OCI-LY7 (cell line): ENCODE measurements around the gene FBXW7. TPM values are rescaled to one million over a fixed set of nuclear protein-coding genes. Genes with fewer than 3 reads are reported as not detected.

Source experiments
- BruUV-seq: library from RNA; stranded (reverse); fragments of 400-500 nt; replicated peaks from 2 replicates; lab custom pipeline; 2021; lab: Mats Ljungman, UMichigan
- CTCF ChIA-PET: fragments of 300-600 bp; sonication (Branson Sonifier 250); formaldehyde crosslinking; loops from one replicate; lab custom pipeline; 2022; ENCODE audit warnings: antibody characterized with exemption; ENCODE audit not compliant: unreplicated experiment; lab: Charles Lee
- POLR2A ChIA-PET: fragments of 300-600 bp; sonication (Branson Sonifier 250); formaldehyde crosslinking; loops from one replicate; lab custom pipeline; 2022; ENCODE audit warnings: antibody characterized with exemption; lab: Charles Lee
- DNase-seq: peaks from one replicate; pipeline ENCODE4 v3.0.0-alpha.2; 2015; ENCODE audit warnings: low spot score
- H2AFZ ChIP-seq: fragments of 200-600 bp; sonication (generic), shearing (Covaris generic); 2 replicates; pipeline ENCODE4 v1.6.1; 2014; ENCODE audit warnings: mild to moderate bottlenecking, antibody characterized with exemption, low read length, moderate library complexity
- H3K27ac ChIP-seq: fragments of 200-600 bp; sonication (generic); 2 replicates; pipeline ENCODE4 v1.5.1; 2014; ENCODE audit warnings: mixed run types, low read depth, mild to moderate bottlenecking, moderate library complexity, low read length, inconsistent platforms; ENCODE audit not compliant: poor library complexity, severe bottlenecking
- H3K36me3 ChIP-seq: fragments of 200-600 bp; sonication (generic); 2 replicates; pipeline ENCODE4 v1.6.1; 2014; ENCODE audit warnings: mild to moderate bottlenecking, antibody characterized with exemption, low read length, moderate library complexity, mixed read lengths; ENCODE audit not compliant: insufficient read depth
- H3K4me1 ChIP-seq: fragments of 200-600 bp; sonication (generic); 2 replicates; pipeline ENCODE4 v1.5.1; 2014; ENCODE audit warnings: mild to moderate bottlenecking, low read length; ENCODE audit not compliant: insufficient read depth, poor library complexity, severe bottlenecking
- H3K4me2 ChIP-seq: fragments of 200-600 bp; sonication (generic); 2 replicates; pipeline ENCODE4 v1.6.1; 2014; ENCODE audit warnings: mild to moderate bottlenecking, low read length
- H3K4me3 ChIP-seq: fragments of 200-600 bp; sonication (generic); 2 replicates; pipeline ENCODE4 v1.5.1; 2014; ENCODE audit warnings: mild to moderate bottlenecking, low read depth, low read length; ENCODE audit not compliant: poor library complexity, severe bottlenecking
- H3K79me2 ChIP-seq: fragments of 200-600 bp; sonication (generic); 2 replicates; pipeline ENCODE4 v1.6.1; 2016; ENCODE audit warnings: low read depth, mild to moderate bottlenecking, low read length, moderate library complexity, mixed read lengths; ENCODE audit not compliant: insufficient read depth
- H3K9me2 ChIP-seq: fragments of 200-600 bp; sonication (generic); 2 replicates; pipeline ENCODE4 v1.6.1; 2016; ENCODE audit warnings: mild to moderate bottlenecking, low read length, mixed read lengths; ENCODE audit not compliant: insufficient read depth
- H3K9me3 ChIP-seq: fragments of 200-600 bp; sonication (generic); 2 replicates; pipeline ENCODE4 v1.6.1; 2014; ENCODE audit warnings: mild to moderate bottlenecking, mixed run types, low read length, mixed read lengths
- H4K20me1 ChIP-seq: fragments of 200-600 bp; sonication (generic); 2 replicates; pipeline ENCODE4 v1.6.1; 2014; ENCODE audit warnings: mild to moderate bottlenecking, antibody characterized with exemption, low read length, moderate library complexity, mixed read lengths; ENCODE audit not compliant: insufficient read depth
- EZH2phosphoT487 ChIP-seq: fragments of 200-600 bp; sonication (generic); IDR thresholded peaks from 2 replicates; pipeline ENCODE4 v1.6.1; 2018; ENCODE audit warnings: low read depth, borderline replicate concordance, mild to moderate bottlenecking, mixed run types, antibody characterized with exemption, low read length, moderate library complexity, mixed read lengths
- intact Hi-C: fragments of 100-400 bp; cut with micrococcal nuclease; formaldehyde crosslinking; loops from one replicate; pipeline ENCODE4 v1.10.0; 2022; ENCODE audit not compliant: unreplicated experiment
- total RNA-seq, 2 experiments: library from RNA; depleted of rRNA in 1 of 2; stranded (reverse); fragments of >200 nt in 1 of 2; shearing (Covaris generic) in 1 of 2; gene quantifications; 2 replicates each; pipeline ENCODE4 v1.2.3, GENCODE V29; 2014 to 2022
- TF ChIP-seq, protein P1 (sequence below): fragments of 200-600 bp; sonication (generic); conservative IDR thresholded peaks from 2 replicates; pipeline ENCODE4 v1.5.1; 2014; ENCODE audit warnings: mild to moderate bottlenecking, antibody characterized with exemption, low read length, moderate library complexity, mixed read lengths

FBXW7 gene
- total RNA-seq, 2 experiments from 2014 or later: 58.8 to 102 TPM

DNA sequence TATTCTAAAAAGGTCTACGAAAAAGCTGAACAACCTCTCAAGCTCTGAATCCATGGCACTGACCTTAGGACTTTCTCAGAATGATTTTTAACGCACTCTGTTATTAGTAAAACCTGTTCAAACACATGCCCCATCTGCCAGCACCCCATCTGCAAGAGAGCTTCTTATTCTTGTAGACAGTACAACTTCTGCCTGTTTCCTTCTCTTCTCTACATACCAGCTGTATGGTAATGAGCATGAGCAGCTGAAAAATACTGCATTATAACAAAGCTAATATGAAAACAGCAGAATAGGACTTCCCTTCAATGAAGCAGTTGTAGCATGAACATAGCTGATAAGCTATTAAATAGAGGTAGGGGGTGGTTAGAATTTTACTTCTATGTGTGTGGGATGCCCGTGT is 167.9 kb downstream of the FBXW7 start:
- peaks cover 13% of the 10 kb centered on the region for H3K36me3 ChIP-seq
- 0 out of 2 replicates have a peak, but pooled peaks cover under 1% of the 10 kb centered on the region for H4K20me1 ChIP-seq
- H3K27ac ChIP-seq: no peak overlapping the region
- DNase-seq: no peak
- TF ChIP-seq EZH2phosphoT487: no peak
- TF ChIP-seq, protein P1, sequence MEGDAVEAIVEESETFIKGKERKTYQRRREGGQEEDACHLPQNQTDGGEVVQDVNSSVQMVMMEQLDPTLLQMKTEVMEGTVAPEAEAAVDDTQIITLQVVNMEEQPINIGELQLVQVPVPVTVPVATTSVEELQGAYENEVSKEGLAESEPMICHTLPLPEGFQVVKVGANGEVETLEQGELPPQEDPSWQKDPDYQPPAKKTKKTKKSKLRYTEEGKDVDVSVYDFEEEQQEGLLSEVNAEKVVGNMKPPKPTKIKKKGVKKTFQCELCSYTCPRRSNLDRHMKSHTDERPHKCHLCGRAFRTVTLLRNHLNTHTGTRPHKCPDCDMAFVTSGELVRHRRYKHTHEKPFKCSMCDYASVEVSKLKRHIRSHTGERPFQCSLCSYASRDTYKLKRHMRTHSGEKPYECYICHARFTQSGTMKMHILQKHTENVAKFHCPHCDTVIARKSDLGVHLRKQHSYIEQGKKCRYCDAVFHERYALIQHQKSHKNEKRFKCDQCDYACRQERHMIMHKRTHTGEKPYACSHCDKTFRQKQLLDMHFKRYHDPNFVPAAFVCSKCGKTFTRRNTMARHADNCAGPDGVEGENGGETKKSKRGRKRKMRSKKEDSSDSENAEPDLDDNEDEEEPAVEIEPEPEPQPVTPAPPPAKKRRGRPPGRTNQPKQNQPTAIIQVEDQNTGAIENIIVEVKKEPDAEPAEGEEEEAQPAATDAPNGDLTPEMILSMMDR: no peak
- H3K4me1 ChIP-seq: no peaks in the 10 kb centered on the region
- no peak overlapping the region for H3K4me2 ChIP-seq
- intact Hi-C loops: no loop called here
- no peak overlapping the region for H2AFZ ChIP-seq
- ChIA-PET POLR2A (interaction anchor here (0.6 to 1.9 kb wide), 5 partner anchors 10 to 58 kb away, joined by 3 to 5 read pairs (median 3); no protein-coding TSS in a partner anchor), CTCF (no interaction called here)
- 0 out of 2 replicates have a peak, but pooled peaks cover 4% of the 10 kb centered on the region for H3K9me3 ChIP-seq
- H3K9me2 ChIP-seq: no peaks in the 10 kb centered on the region
- no TSS peak for BruUV-seq
- H3K4me3 ChIP-seq: no peak overlapping the region
- H3K79me2 ChIP-seq: peaks cover 3% of the 10 kb centered on the region; the same call in 1 of the 2 replicates

DNA sequence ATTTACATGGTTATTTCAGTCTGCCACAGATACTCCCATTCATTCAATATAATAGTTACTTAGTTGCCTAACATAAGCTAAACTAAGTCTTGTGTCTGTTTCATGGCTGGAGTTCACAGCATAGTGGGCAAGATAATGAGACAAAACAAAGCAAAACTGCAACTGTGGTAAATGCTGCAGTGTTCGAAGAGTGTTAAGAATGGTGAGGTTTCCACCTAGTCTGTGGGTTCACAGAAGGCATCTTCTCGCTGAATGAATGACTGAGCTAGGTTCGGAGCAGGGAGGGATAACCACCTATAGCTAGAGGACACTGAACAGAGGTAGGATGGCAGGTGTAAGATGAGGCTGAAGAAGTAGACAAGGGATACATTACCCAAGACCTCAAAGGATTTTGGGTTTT is 171.0 kb downstream of the FBXW7 start:
- H4K20me1 ChIP-seq: no peaks in the 10 kb centered on the region
- CTCF ChIA-PET: interaction anchor here (0.6 kb wide), 1 partner anchor 25 kb away, joined by 3 read pairs; no protein-coding TSS in a partner anchor
- H3K4me2 ChIP-seq: no peak overlapping the region
- H2AFZ ChIP-seq: no peak overlapping the region
- TF ChIP-seq, protein P1: no peak
- TF ChIP-seq EZH2phosphoT487: no peak
- intact Hi-C loops: no loop called here
- BruUV-seq: no TSS peak
- POLR2A ChIA-PET: interaction anchor here (0.5 to 1.6 kb wide), 3 partner anchors 13 to 267 kb away, joined by 3 to 6 read pairs (median 3); no protein-coding TSS in a partner anchor
- 0 out of 2 replicates have a peak, but pooled peaks cover 6% of the 10 kb centered on the region for H3K9me3 ChIP-seq
- no peaks in the 10 kb centered on the region for H3K9me2 ChIP-seq
- H3K36me3 ChIP-seq: peaks cover 13% of the 10 kb centered on the region
- no peak for DNase-seq
- no peaks in the 10 kb centered on the region for H3K4me1 ChIP-seq
- H3K79me2 ChIP-seq: peaks cover 3% of the 10 kb centered on the region; the same call in 1 of the 2 replicates
- no peak overlapping the region for H3K4me3 ChIP-seq
- no peak overlapping the region for H3K27ac ChIP-seq

DNA sequence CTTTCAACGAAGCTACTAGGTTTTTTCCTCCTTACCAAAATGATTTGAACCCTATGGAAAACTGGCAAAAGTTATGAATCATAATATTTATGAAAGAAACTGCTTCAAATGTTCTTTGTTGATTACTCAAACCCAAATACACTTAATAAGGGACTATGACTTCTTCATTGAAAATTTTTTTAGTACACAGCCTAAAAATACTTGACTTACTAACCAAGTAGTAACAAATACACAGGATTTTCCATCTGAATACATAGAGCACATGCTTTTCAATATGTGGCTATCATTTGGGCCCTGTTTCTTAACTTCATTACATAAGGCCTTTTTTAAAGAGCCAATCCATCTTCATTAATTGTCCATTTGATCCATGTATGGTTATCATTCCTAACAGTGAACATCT is 171.5 kb downstream of the FBXW7 start:
- intact Hi-C loops: no loop called here
- peaks cover 3% of the 10 kb centered on the region; the same call in 1 of the 2 replicates for H3K79me2 ChIP-seq
- peaks cover 13% of the 10 kb centered on the region for H3K36me3 ChIP-seq
- no peak overlapping the region for H2AFZ ChIP-seq
- H3K9me2 ChIP-seq: no peaks in the 10 kb centered on the region
- BruUV-seq: no TSS peak
- H3K4me1 ChIP-seq: no peaks in the 10 kb centered on the region
- TF ChIP-seq, protein P1: no peak
- no peak for TF ChIP-seq EZH2phosphoT487
- POLR2A ChIA-PET: interaction anchor here (1.6 kb wide), 1 partner anchor 13 kb away, joined by 3 read pairs; no protein-coding TSS in a partner anchor
- H3K27ac ChIP-seq: no peak overlapping the region
- CTCF ChIA-PET: no interaction called here
- H3K4me3 ChIP-seq: no peak overlapping the region
- DNase-seq: no peak
- H4K20me1 ChIP-seq: no peaks in the 10 kb centered on the region
- H3K4me2 ChIP-seq: no peak overlapping the region
- H3K9me3 ChIP-seq: 0 out of 2 replicates have a peak, but pooled peaks cover 6% of the 10 kb centered on the region
